T-helper 2 cell treated with Interferon-gamma antibody and Interleukin-4, amounts not matched to agents 5 μg/mL and 100 μg/mL, for 36 hours (primary cell): Measurements from ENCODE around the gene SBF2.

Source experiments
- DNase-seq: peaks from one replicate; pipeline ENCODE4 v3.0.0; 2021; ENCODE audit warnings: low spot score
- H3K27ac Mint-ChIP-seq: one replicate; pipeline ENCODE4 v1.8.0; 2021; ENCODE audit warnings: mild to moderate bottlenecking, mixed read lengths
- H3K27me3 Mint-ChIP-seq: one replicate; pipeline ENCODE4 v1.8.0; 2021; ENCODE audit warnings: low read depth, mixed read lengths
- H3K36me3 Mint-ChIP-seq: one replicate; pipeline ENCODE4 v1.8.0; 2021; ENCODE audit warnings: low read depth, mixed read lengths
- H3K4me1 Mint-ChIP-seq: one replicate; pipeline ENCODE4 v1.8.0; 2021; ENCODE audit warnings: low read depth, mixed read lengths
- H3K4me3 Mint-ChIP-seq: one replicate; pipeline ENCODE4 v1.8.0; 2022; ENCODE audit warnings: mild to moderate bottlenecking, moderate library complexity, mixed read lengths
- H3K9me3 Mint-ChIP-seq: one replicate; pipeline ENCODE4 v1.8.0; 2021; ENCODE audit warnings: mixed read lengths

SBF2 gene

DNA sequence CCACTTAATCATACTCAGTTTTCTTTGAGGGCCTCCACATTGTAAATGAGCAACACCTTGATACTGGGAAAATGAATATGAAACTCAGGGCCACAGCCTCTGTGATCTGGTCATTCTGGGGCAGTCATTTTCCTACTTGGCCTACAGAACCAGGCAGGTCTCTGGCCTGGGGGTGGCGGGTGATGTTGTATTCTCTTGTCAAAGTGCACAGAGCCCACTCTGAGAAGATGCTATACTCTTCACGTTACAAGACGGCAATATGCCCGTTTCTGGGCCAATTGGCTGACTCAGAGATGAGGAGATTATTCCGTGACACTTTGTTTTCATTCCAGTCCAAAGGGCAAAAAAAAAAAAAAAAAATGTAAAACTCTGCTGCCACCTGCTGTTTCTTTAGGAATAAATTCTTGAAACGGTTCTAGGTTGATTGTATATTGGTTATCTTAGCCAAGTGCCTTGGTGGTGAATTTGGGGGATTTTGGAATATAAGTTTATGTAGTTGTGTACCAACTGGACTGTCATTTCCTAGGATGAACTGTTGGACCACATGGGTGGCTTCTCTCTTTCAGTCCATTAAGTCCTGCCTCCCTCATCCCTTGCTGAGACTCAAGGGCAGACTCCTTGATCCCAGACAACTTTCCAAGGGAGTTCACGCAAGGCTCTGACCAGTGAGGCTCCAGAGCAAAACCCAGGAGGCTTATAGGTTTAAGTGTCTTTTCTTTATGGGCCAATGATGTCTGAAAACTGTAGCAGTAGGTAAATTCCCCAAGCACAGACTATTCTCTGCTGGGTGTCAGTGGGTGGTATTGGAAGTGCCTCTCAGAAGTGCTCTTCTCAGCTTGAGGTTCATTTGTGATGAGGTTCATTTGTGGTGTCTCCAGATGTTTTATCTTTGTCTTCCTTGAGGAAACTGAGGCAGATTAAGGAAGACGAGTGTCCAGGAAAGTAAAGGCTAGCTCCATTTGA lies 29.1 kb upstream of the SBF2 start:
- H3K27ac Mint-ChIP-seq: peak overlapping the region; percentile 69
- peaks cover 13% of the 10 kb centered on the region for H3K4me1 Mint-ChIP-seq
- H3K27me3 Mint-ChIP-seq: peaks cover 19% of the 10 kb centered on the region
- no peaks in the 10 kb centered on the region for H3K9me3 Mint-ChIP-seq
- peak; percentile 67 for DNase-seq
- H3K4me3 Mint-ChIP-seq: no peak overlapping the region
- H3K36me3 Mint-ChIP-seq: no peaks in the 10 kb centered on the region

DNA sequence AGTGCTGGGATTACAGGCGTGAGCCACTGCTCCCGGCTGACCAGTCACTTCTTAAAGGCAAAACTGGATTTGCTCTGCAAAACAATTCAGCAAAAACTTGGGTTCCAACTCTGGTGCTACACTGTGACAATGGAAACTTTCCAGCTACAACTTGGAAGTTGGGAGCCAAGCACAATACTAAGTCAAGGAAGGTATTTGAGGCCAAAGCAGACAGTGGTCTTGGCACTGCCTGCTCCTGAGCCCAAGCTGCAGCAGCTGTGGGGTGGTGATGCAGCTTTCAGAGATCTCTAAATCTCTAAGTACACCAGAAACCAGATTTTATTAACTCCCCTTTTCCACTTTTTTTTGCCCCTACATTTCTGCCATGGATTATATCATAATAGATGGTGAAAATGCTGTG lies 28.4 kb upstream of the SBF2 start:
- DNase-seq: no peak
- Mint-ChIP-seq H3K4me3 (no peak overlapping the region), H3K27ac (peak overlapping the region; percentile 69)

DNA sequence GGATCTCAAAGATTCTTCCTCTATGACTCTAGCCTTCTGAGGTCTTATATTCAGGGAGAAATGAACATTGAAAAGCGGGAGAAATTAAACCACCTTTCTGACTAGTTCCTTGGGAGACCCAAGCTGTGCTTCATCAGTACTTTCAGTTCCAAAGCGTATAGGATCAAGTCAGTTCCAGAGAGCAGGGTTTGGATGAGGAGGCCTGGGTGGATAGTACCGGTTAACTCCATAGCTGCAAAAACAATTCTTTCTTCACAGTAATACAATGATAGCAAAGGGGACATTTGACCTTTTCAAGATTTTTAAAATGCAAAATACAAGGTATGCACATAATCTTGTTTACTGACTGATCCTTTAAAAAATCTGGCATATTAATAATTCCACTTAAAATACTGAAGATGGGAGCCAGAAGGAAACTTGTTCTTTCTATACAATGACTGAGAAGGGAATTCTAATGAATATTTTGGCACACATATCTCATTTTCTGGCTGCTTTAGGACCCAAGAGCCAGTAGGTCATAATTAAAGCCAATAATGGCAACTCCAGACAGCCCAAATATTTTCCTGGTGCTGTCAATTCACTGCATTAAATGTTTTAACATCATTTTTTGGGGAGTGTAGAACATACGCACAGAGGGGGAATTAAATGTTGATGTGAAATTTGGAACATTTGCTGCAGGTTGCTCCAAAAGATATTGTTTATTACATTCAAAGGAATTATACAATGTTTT lies 26.9 kb upstream of the SBF2 start:
- H3K27ac Mint-ChIP-seq: no peak overlapping the region
- no peak for DNase-seq
- no peaks in the 10 kb centered on the region for H3K9me3 Mint-ChIP-seq
- peaks cover 2% of the 10 kb centered on the region for H3K36me3 Mint-ChIP-seq
- no peak overlapping the region for H3K4me3 Mint-ChIP-seq
- peaks cover 14% of the 10 kb centered on the region for H3K27me3 Mint-ChIP-seq
- H3K4me1 Mint-ChIP-seq: peaks cover 15% of the 10 kb centered on the region

More for the DNA sequence above, 28.4 kb upstream of the SBF2 start:
- Mint-ChIP-seq H3K4me1 (peaks cover 15% of the 10 kb centered on the region), H3K9me3 (no peaks in the 10 kb centered on the region), H3K36me3 (no peaks in the 10 kb centered on the region), H3K27me3 (peaks cover 16% of the 10 kb centered on the region)

DNA sequence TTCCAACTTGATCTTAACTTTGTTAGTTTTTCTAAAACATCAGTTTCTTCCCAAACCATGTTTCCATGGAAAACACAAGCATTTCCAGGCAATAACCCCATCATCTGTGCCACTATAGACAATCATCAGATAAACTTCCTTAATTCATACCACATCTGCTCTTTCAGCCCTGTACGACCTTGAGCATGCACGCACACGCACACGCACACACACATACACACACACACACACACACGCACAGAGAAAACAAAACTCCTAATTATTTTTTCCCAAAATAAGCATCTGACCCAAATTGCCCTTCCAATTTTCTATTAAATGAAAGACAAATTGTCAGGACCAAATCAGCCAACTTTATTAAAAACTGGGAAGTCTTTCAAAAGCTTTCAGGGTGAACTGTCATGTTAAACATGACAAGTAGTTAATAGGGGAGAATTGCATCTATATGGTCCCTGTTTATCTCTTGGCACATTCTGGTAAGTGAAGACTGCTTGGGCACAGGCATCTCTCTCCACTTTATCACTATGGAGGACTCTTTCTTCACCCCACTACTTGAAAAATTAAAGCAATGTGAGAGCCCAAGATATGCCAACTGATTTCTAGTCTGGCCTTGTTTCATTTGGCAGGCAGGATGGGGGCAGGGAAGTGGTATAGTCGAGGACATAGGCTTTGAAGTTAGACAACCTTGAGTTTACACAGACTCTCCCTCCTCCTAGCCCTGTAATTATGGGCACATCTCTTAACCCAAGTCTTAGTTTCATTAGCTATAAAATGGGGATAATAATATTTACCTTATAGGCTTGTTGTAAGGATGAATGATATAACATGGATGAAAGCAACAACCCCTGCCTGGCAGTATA lies 25.9 kb upstream of the SBF2 start:
- Mint-ChIP-seq H3K4me3 (no peak overlapping the region), H3K27me3 (peaks cover 11% of the 10 kb centered on the region), H3K4me1 (peaks cover 15% of the 10 kb centered on the region), H3K9me3 (no peaks in the 10 kb centered on the region), H3K36me3 (peaks cover 2% of the 10 kb centered on the region), H3K27ac (no peak overlapping the region)
- DNase-seq: no peak

DNA sequence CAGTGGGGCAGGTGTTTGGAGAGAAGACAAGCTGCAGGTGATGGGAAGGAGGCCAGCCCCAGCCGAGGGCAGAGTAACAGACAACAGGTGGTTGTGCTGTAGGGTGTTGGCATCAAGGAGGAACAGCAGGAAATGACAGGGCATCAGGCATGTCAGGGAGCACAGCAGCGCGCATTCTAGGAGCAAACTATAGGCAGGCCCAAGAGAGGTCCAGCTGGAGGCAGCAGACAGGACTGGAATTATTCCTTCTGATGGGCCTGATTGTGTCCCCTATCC lies 24.4 kb upstream of the SBF2 start:
- H3K27me3 Mint-ChIP-seq: peaks cover 7% of the 10 kb centered on the region
- DNase-seq: no peak
- peaks cover 15% of the 10 kb centered on the region for H3K4me1 Mint-ChIP-seq
- no peak overlapping the region for H3K27ac Mint-ChIP-seq
- peaks cover 2% of the 10 kb centered on the region for H3K36me3 Mint-ChIP-seq
- H3K9me3 Mint-ChIP-seq: no peaks in the 10 kb centered on the region
- H3K4me3 Mint-ChIP-seq: no peak overlapping the region

DNA sequence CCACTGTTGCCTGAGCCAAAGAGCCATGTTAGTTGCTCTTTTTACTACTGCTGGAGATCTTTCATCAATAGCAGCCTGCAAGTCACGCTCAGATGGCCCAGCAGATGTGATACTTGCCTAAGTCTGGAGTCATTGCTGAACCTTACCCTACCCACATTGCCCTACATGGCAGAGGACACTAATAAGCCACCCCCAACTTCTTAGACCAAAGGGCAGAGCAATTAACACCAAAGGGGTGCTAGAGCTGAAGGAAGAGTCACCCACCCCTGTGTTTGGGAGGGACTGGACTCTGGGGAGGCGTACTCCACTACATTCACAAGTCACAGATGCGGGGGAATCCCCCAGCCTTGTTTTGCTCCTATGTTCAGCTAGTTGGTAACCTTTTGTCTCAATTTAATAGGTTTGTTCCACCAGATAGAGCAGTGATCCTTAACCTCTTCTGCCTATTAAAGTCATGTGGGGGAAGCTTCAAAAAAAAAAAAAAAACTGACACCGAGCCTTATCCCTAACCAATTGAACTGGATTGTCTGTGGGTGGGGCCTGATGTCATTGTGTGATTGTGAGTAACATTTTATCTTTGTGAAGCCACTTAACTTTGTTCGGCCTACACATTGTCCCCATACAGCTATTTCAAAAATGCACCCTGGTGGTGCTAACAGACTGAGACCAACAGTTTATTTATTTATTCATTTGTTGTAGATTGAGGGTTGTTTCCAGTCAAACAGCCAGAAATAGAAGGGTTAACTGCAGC lies 23.9 kb upstream of the SBF2 start:
- H3K36me3 Mint-ChIP-seq: peaks cover 2% of the 10 kb centered on the region
- no peak for DNase-seq
- H3K4me3 Mint-ChIP-seq: no peak overlapping the region
- H3K27ac Mint-ChIP-seq: no peak overlapping the region
- peaks cover 6% of the 10 kb centered on the region for H3K27me3 Mint-ChIP-seq
- peaks cover 13% of the 10 kb centered on the region for H3K4me1 Mint-ChIP-seq
- no peaks in the 10 kb centered on the region for H3K9me3 Mint-ChIP-seq

DNA sequence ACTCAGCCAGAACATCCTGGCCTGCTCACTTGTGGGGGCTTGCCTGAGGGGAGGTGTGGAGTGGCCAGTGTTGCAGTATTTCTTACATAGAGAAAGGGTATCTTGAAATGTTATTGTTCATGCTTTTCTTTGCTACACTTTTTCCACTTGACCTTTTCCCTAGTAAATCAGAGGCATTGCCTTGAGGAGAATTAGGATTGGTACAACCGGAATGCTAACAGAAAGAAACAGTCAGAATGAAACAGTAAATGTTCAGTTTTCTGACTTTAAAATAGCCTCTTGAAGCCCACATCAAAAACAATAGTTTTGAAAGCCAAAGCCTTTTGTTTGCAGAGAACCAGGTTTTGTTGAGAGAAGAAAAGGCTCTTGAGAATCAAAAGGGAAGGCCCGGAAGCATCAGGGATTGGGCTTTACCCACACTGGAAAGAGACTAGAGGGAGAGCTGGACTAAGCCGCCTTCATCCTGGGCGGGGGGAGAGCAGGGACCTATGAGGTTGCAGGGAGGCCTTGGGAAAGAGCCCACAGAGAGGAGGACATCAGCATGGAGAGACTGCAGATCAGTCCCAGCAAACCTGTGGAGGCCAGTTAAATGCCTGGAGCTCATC lies 23.2 kb upstream of the SBF2 start:
- H3K36me3 Mint-ChIP-seq: peaks cover 2% of the 10 kb centered on the region
- H3K27ac Mint-ChIP-seq: no peak overlapping the region
- no peaks in the 10 kb centered on the region for H3K9me3 Mint-ChIP-seq
- peaks cover 7% of the 10 kb centered on the region for H3K4me1 Mint-ChIP-seq
- H3K4me3 Mint-ChIP-seq: no peak overlapping the region
- DNase-seq: no peak
- H3K27me3 Mint-ChIP-seq: peaks cover 9% of the 10 kb centered on the region

DNA sequence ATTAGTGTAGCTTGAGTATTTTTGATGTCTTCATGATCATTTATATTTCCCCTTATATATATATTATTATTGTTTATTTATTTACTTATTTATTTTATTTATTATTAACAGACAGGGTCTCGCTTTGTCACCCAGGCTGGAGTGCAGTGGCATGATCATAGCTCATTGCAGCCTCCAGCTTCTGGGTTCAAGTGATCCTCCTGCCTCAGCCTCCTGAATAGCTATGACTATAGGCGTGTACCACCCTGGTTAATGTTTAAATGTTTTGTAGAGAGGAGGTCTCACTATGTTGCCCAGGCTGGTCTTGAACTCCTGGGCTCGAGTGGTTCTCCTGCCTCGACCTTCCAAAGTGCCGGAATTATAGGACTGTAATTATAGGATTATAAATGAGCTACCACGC lies 21.1 kb upstream of the SBF2 start:
- peaks cover 23% of the 10 kb centered on the region for H3K27me3 Mint-ChIP-seq
- DNase-seq: no peak
- H3K36me3 Mint-ChIP-seq: peaks cover 2% of the 10 kb centered on the region
- peaks cover 10% of the 10 kb centered on the region for H3K4me1 Mint-ChIP-seq
- no peaks in the 10 kb centered on the region for H3K9me3 Mint-ChIP-seq
- no peak overlapping the region for H3K27ac Mint-ChIP-seq
- H3K4me3 Mint-ChIP-seq: no peak overlapping the region

DNA sequence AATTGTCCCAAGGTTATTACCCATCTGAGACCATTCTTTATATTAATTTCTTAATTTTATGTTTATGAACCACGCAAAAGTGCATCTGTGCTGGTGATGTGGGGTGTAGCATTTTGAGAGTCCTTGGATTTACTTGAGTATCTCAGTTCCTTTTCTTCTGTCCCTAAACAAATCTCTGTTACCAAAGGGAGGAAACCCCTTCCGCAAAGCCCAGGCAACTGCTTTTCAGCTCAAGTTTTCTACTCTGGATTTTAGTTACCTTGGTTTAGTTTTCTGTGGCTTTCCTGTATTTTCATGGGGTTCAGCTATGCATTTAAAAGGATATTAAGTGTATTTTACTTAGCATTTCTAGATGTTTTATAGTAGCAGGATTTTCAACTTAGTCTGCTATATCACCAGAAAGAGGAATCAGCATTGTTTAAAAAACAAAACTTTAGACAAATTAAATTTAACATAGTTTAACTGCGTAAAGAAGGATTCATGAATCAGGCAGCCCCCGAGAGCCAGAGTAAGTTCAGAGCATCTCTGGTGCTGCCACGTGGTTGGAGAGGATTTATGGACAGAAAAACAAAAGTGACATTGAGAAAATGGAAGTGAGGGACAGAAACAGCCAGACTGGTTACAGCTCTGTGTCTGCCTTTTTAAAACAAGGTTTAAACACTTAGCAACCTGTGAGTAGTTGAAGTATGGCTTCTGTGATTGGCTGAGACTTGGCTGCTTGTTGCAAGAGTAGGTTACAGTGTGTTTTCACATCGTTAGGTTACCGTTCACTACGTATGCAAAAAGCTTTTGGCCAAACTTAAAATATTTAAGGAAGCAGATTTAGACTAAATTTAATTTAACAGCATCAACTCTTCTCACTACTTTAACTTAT lies 20.4 kb upstream of the SBF2 start:
- Mint-ChIP-seq H3K4me3 (no peak overlapping the region), H3K4me1 (peaks cover 12% of the 10 kb centered on the region), H3K27me3 (peaks cover 27% of the 10 kb centered on the region), H3K9me3 (no peaks in the 10 kb centered on the region), H3K27ac (no peak overlapping the region), H3K36me3 (peaks cover 2% of the 10 kb centered on the region)
- no peak for DNase-seq

DNA sequence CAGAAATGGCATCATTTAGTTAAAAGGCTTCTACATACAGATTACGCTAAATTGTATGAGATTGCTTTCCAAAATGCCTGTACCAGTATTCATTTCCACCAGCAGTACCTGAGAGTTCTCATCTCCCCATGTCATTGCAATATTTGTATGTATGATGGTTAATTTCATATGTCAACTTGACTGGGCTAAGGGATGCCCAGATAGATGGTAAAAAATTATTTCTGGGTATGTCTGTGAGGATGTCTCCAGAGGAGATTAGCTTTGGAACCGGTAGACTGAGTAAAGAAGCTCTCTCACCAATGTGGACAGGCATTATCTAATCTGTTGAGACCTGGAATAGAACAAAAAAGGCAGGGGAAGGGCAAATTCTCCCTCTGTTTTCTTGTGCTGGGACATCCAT lies 17.8 kb upstream of the SBF2 start:
- no peak for DNase-seq
- H3K27ac Mint-ChIP-seq: no peak overlapping the region
- no peak overlapping the region for H3K4me3 Mint-ChIP-seq
- peaks cover 16% of the 10 kb centered on the region for H3K4me1 Mint-ChIP-seq
- H3K9me3 Mint-ChIP-seq: no peaks in the 10 kb centered on the region
- H3K36me3 Mint-ChIP-seq: peaks cover 3% of the 10 kb centered on the region
- peaks cover 43% of the 10 kb centered on the region for H3K27me3 Mint-ChIP-seq

DNA sequence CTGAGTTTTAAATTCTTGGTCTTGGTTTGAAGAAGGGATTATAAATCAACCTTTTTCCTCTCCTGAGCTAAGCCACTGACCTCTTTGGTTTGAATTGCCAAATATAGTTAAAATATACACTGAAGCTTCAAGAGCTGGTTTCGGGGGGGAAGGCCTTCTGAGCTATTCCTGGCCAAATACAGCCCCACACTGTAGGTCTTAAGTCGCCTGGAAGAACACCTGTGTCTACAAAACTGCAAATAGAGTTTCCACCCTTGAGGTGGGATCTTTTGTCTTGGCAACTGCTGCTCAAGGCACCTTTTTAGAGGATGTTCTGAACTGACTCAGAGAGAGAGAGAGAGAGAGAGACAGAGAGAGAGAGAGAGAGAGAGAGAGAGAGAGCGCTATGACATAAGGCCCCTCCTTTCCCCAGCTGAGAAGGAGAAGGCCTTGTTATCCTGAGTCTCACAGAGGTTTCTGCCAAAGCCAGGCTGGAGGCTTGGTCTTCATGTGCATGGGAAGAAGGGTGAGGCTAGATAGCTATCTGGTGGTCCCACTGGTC lies 16.4 kb upstream of the SBF2 start:
- H3K4me3 Mint-ChIP-seq: no peak overlapping the region
- H3K36me3 Mint-ChIP-seq: peaks cover 1% of the 10 kb centered on the region
- peaks cover 53% of the 10 kb centered on the region for H3K27me3 Mint-ChIP-seq
- no peak for DNase-seq
- H3K4me1 Mint-ChIP-seq: peaks cover 24% of the 10 kb centered on the region
- H3K27ac Mint-ChIP-seq: no peak overlapping the region
- H3K9me3 Mint-ChIP-seq: no peaks in the 10 kb centered on the region
